HG02759 (cell line): Measurements from ENCODE around the gene FGD3.
"Not testable (repeated sequence)": the region's sequence is repeated elsewhere in the genome, so short reads cannot be mapped to it uniquely, and the experiment has no call there.

Experiments
- ATAC-seq: cut with Tn5 transposase; IDR thresholded peaks from one replicate; pipeline ENCODE4 v1.9.1; 2021; ENCODE audit warnings: mild to moderate bottlenecking, moderate library complexity; ENCODE audit not compliant: unreplicated experiment

The FGD3 gene

DNA sequence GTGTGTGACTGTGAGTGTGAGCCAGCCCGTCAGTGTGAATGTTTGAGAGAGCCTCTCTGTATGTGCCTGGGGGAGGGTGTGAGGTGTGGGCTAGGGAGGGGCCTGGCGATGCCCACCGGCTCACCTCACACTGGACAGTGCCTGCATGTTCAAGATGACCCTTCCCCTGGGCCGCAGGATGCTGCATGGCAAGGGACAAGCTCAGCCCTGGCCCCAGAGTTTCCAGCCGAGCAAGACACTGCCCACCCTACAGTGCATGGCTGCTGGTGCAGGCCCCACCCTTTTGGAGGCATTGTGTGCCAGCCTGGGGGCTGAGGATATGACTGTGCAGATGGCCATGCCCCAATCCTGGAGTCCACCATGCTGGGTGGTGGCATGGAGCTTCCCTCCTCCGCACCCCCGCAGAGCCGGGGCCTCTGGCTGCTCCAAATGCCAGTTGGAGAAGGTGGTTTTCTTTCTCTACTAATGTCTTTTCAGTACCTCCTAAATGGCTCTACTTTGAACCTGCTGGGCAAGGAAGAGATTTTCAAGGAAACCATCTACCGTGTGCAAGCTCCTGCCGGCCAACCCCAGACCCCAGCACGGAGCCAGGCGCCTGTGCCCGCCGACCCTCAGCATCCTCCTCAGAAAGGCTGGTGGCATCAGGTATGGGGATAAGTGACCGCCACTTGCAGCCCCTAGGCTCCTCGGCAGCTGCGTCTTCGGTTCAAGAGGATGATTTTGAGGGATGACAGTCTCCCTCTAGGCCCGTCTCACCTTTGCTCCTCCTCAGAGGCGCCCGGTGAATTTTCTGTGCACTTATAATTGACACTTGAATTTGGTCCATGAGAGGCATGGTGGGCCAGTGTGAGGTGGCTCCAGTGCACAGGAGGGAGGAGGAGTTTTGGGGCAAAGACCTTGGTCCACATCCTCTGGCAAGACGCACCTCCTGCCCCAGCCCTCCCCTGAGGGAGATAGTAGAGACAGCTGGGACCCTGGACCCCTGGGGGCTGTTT is 27.7 kb downstream of the FGD3 start:
- no peak for ATAC-seq

DNA sequence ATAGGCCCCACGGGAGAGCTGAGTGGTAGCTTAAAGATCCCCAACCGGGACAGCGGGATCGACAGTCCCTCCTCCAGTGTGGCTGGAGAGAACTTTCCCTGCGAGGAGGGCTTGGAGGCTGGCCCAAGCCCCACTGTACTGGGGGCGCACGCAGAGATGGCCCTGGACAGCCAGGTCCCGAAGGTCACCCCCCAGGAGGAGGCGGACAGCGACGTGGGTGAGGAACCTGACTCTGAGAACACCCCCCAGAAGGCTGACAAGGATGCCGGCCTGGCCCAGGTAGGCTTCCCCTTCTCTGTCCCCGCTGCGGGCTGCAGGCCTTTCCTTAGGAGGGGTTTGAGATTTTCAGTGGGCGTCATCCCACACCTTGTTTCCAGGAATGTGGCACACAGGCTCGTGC is 29.1 kb downstream of the FGD3 start:
- no peak for ATAC-seq

DNA sequence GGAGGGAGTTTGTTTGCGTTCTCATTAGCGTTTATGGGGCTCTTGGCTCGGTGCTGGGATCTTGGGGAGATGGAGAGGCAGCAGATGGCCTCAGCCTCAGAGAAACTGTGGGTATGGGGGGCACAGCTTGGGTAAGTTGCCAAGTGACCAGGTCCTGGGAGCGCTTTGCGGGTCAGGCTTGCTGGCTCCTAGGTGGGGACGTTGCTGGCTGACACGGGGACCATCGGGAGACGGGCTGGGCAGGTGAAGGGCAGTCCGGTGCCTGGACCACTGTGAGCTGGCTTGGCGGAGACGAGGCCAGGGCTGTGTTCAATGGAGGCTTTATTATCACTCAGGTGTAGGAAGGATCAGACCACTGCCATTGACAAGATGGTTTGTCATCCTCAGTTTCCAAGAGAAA is 30.0 kb downstream of the FGD3 start:
- no peak for ATAC-seq

DNA sequence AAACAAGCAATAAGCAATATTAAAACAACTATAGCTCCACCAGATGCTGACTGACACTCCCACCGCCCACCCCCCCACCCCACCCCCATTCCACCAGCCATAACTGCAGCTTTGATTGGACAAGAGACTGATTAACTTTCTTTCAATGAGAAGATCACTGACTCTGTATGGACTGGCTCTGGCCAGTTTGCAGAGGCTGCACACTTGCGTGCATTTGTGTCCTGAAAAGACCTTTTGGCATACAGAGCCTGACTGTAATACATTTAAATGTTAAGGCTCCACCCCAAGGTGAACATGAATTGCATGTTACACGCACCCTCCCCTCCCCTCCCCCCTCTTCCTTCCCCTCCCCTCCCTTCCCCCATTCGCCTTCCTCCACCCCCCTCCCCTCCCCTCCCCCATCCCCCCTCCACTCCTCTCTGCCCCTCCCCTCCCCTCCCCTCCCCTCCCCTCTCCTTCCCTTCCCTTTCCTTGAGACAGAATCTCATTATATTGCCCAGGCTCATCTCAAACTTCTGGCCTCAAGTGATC is 31.1 kb downstream of the FGD3 start:
- no peak for ATAC-seq

DNA sequence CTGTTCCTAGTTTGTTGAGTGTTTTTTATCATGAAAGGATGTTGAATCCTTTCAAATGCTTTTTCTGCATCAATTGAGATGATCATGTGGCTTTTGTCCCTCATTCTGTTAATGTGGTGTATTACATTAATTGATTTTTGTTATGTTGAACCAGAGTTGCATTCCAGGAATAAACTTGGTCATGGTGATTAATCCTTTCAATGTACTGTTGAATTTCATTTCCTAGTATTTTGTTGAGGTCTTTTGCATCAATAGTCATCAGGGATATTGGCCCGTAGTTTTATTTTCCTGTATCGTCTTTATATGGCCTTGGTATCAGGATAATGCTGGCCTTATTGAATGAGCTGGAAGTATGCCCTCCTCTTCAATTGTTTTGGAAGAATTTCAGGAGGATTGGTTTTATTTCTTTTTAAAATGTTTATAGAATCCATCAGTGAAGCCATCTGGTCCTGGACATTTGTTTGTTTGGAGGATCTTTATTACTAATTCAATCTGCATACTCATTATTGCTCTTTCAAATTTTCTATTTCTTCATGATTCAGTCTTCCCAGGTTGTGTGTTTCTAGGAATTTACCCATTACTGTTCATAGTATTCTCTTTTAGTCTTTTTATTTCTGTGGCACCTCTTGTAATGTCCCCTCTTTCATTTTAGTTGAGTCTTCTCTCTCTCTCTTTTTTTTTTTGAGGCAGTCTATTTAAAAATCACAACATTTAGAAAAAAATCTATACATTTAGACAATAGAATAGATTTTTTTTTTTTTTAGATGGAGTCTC is 32.1 kb downstream of the FGD3 start:
- ATAC-seq: no peak

DNA sequence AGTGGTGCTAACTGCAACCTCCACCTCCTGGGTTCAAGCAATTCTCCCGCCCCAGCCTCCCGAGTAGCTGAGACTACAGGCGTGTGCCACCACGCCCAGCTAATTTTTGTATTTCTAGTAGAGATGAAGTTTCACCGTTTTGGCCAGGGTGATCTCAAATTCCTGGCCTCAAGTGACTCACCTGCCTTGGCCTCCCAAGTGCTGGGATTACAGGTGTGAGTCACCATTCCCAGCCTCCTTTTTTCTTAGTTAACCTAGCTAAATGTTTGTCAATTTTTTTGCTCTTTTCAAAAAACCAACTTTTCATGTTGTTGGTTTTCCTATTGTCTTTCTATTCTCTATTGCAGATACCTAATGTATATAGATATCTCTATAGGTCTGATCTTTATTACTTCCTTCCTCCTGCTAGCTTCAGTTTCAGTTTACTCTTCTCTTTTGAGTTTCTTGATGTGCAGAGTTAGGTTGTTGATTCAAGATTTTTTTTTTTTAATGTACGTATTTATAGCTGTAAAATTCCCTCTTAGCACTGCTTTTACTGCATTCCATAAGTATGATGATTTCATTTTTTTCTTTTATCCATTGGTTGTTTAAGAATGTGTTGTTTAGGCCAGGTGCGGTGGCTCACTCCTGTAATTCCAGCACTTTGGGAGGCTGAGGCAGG is 32.9 kb downstream of the FGD3 start:
- ATAC-seq: no peak

DNA sequence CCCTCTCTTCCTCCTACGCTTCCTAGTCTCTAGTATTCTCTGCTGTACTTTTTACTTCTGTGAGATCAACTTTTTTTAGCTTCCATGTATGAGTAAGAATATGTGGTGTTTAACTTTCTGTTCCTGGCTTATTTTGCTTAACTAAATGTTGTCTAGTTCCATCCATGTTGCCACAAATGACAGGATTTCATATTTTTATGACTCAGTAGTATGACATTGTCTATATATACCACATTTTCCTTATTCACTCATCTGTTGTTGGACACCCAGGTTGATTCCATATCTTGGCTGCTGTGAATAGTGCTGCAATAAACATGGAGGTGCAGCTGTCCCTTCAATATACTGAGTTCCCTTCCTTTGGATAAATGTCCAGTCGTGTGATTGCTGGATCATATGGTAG is 34.8 kb downstream of the FGD3 start:
- ATAC-seq: no peak

DNA sequence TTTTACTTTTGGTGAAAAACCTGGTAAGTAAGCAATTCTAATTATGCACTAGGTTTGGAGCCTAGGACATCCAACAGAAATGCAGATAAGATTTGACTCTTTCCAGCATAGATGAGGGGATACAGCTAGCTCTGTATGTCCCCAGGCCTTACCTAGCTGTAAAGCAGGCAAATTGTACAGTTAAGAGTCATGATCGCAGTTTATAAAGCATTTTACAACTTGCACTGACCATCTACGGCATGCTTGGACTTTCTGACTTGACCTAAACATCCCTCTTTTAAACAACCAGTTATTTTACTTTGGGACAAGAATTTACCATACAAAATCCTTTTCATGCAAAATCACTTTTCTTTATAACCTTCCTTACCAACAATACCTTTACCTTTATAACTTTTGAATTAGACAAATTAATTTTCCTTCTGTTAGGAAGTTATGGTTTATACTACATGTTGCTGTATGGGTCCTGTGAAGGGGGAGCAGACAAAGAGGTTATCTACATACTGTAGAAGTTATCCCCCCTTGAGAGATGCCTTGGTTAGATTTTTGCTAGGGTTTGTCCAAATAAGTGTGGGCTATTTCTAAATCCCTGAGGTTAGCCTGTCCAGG is 36.8 kb downstream of the FGD3 start:
- no peak for ATAC-seq

DNA sequence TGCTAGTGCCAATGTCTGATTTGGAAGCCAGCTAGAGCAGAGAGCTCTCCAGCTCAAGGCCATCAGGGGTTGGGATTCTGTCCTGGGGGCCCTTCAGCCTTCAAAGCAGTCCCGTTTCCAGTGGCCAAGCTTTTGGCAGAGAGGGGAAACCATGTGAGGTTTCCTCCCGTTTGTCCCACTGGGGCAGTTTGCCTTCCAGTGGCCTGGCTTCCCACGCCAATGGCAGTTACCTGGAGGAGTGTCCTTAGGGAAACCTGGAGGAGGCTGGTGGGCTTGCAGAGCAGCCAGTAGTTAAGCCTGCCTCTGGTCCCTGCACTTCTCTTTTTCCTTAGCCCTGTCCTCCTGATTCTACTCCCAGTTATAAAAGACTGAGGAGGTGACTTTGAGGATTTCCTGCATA is 37.7 kb downstream of the FGD3 start:
- ATAC-seq: no peak

DNA sequence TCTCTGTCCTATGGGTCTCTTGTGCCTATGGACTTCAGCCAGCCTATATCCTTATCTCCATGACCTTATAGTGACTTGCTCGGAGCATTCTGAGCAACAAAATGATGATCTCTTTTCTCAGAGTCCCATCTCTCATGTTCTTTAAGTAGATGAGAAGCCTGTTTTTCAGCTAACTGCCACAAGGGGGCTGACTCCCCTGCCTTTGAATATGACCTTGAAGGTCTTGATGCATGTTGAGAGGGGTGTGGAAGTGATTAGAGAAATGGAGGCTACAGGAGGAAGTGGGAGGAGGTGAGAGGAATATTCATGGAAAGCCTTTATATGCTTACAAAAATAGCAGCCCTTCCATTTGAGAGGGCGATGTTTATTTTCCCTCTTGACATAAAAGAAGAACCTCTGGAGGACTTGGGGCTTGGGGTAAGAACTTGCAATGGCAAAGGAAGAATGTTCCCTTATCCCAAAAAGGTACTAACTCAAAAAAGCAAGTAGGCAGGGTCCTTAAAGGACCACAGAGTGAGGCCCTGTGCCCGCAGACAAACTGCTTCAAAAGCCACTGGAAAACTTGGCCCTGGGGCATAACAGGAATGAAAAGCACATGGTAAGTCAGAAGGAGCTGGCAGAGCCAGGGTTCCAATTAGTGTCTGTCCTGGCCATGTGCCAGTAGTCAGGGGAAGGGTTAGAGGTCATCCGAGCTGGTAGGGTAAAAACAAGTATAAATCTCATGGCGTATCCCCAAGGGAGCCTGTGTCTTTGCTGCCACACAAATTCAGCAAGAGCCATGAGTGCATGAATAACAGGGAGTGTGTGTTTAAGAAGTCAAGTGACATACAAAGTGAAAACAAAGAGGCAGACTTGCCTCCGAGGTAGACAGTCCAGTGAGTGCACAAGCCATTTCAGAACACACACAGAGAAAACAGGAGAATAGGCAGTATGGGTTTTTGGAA is 39.1 kb downstream of the FGD3 start:
- no peak for ATAC-seq

DNA sequence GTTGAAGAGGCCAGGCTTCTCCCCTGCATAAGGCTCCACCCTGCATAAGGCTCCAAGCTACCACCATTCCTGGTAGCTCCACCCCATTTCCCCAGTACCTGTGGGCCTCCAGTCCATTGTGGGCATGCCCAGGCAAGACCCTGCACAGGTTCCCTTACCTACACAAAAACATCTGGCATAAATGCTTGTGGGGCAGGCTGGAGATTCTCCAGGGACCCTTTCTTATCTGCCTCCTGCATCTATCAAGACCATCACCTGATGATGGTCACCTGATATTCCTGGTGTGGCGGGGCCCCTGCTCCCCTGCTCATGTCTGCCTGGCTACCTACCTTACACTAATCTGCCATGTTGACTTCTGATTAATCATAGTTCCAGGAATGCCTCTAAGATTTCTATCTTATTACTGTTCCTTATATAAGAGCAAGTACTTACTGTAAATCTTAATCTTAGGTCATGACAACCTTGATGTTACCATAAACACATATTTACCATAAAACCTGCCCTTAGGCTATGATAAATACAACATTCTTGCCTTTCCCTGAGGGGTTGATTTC is 41.0 kb downstream of the FGD3 start:
- ATAC-seq: no peak

DNA sequence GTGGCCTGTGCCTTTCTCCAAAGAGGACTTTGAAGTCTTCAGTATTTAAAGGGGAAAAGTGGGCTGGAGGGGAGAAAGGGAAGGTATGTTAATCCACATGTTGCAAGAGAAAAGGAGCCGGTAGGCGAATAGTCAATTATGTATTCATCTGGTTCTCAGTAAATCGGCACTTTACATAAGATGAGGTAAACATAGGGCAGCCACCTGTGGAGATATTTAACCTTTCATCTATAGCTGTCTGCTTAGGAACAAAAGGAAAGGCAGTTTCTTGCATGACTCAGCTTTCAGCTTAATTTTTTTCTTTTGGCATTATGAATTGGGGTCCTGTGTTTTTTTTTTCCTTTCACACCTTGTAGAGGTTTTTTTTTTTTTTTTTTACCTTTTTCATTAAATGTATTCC is 42.2 kb downstream of the FGD3 start:
- ATAC-seq: no peak

DNA sequence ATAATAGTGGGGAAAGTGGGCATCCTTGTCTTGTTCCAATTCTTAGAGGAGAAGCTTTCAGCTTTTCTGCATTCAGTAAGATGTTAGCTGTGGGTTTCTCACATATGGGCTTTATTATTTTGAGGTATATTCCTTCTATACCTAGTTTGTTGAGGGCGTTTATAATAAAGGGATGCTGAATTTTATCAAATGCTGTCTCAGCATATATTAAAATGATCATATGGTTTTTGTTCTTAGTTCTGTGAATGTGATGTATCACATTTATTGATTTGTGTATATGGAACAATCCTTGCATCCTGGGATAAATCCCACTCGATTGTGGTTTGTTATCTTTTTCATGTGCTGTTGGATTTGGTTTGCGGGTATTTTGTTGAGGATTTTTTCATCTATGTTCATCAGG is 43.1 kb downstream of the FGD3 start:
- no peak for ATAC-seq

DNA sequence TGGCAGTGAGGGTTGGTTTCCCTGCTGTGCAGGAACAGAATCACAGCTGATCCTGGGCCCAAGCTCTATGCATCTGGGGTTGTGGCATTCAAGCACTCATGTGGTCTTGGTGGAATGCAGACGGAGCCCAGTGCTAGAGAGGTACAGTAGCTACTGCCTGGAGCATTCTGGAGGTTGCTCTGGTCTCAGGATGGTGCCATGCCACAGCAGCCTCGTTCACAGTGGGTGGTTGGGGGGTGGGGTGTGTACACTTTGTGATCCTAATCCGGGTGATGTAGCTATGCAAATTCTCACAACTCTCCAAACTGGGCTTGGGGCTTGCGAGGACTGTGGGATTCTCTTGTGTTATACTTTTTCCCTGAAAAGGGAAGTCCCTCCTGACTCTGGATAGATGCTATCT is 45.2 kb downstream of the FGD3 start:
- no peak for ATAC-seq

DNA sequence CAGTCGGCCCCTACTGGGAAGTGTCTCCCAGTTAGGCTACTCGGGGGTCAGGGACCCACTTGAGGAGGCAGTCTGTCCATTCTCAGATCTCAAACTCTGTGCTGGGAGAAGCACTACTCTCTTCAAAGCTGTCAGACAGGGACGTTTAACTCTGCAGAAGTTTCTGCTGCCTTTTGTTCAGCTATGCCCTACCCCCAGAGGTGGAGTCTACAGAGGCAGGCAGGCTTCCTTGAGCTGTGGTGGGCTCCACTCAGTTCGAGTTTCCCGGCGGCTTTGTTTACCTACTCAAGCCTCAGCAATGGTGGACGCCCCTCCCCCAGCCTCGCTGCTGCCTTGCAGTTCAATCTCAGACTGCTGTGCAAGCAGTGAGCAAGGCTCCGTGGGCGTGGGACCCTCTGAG is 51.5 kb downstream of the FGD3 start:
- not testable (repeated sequence) for ATAC-seq

DNA sequence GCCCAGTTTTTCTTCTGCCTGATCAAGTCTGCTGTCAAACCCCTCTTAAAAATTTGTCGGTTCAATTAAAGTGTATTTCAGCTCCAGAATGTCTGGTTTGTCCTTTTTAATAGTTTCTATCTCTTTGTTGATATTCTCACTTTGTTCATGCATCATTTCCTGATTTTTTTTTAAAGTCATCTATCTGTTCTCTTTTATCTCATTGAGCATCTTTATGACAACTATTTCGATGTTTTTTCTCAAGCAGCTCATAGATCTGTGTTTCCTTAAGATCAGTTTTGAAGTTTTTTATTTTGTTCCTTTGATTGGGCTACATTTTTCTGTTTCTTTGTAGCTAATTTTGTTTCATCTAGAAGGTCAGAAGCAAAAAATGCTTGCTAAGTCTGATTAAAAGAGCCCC is 53.7 kb downstream of the FGD3 start:
- ATAC-seq: no peak

DNA sequence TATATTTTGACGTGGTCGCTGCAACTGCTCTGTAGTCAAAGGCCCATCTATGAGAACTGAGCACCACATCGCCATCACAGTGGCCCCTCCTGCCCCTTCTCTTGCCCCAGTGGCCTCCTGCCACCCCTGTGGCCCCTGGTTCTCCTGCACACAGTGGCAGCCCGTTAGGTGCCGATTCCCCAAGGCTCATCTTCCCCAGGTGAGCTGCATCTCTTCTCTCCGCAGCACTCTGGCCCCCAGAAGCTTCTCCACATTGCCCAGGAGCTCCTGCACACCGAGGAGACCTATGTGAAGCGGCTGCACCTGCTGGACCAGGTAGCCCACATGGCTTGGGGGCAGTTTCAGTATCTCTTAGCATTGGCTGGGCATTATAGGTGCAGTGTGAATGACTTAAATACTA is 55.4 kb downstream of the FGD3 start:
- ATAC-seq: no peak

DNA sequence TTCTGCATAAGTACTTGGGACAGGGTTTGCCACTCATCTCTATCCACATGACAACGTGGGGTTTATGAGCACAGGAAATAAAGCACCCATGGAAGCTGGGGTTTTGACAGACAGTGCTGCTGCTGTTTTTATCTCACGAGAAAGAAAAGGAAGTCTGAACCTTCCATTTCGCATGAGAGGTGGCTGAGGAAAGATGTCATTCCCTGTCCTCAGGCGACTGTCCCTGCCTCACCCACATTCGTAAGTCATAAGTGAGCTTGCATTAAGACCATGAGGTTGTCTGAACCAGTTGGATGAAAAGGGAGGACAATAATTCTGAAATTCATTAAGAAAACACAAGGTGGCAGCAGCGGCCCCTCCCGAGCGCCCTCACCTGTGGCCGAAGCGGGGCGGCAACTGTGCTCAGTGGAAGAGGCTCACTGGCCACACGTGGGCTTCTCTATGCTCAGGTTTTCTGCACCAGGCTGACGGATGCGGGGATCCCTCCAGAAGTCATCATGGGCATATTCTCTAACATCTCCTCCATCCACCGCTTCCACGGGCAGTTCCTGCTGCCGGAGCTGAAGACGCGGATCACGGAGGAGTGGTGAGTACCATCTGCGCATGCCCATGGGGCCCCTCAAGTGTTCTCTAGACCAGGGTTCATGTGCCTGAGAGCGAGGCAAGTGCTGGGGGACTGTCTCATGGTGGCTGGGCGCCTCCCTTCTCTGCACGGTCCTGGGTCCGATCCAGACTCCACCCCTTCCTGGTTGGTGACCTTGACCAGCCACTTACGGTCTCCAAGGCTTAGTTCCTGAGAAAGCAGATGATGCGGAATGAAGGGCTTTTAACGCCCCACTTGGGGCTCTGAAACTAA is 56.5 kb downstream of the FGD3 start:
- peak; percentile 62 for ATAC-seq

DNA sequence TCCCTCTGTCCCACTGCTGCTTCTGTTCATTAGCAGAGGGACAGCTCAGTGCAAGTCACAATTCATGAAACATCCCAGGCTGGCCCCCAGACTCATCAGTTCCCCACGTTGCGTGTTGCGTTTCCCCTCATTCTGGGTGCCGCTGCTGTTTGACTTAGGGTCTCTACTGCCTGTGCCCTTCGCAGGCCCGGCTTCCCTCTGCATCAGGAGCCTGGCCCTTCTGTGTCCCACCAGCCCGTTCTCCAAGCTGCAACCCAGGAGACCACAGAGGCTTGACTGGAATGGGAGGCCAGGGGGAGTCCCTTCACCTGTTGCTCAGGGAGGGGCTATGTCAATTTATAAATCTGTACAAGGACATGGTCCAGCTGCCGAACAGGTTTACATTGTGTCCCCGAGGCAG is 57.2 kb downstream of the FGD3 start:
- no peak for ATAC-seq
